ENCODE measurements around the gene KLRC3. TPM values are rescaled to one million over a fixed set of nuclear protein-coding genes. Genes with fewer than 3 reads are reported as not detected.
A peak's percentile ranks its signal among the peaks of the same experiment; 100 is the strongest.
"Not testable (repeated sequence)": the region's sequence is repeated elsewhere in the genome, so short reads cannot be mapped to it uniquely, and the experiment has no call there.

The KLRC3 gene
- total and polyA plus RNA-seq, 8 donors = 0.43 to 1.3 (median 1.3) TPM; not detected in 5

DNA sequence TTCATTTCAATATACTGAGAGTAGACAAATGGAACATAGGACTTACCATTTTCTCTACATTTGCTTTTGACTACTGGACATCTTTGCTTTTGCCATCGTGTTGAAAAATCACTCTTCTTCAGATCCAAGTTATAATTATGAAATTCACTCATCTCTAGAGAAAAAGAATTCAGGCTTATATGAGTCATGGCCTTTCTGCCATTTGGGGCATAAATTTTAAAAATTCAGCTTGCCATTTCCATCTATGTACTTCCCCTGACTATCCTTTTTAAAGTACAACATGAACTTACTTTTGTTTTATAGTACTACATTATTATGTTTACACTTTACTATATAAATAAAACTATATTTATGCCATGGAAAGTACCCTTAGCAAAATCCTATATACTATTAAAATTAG is 33.5 kb downstream of the KLRC3 start:
- H3K27me3 ChIP-seq = no peaks in the 10 kb centered on the region
- intact Hi-C loops (cut with DNase I; ENCODE audit: low total_unique reads) = no loop called here
- 49 to 72% (median 59%) methylated on average over 1 of the region's 1 CpG for WGBS, 5 donors
- TF ChIP-seq EP300 (IDR thresholded peaks at IDR 0.05) = no peak
- no peak overlapping the region for H3K27ac ChIP-seq
- H3K4me3 ChIP-seq = no peak overlapping the region
- H3K36me3 ChIP-seq = no peaks in the 10 kb centered on the region
- peaks cover 0 to 2% (median under 1%) of the 10 kb centered on the region in 4 donors for H3K4me1 ChIP-seq
- H3K9me3 ChIP-seq = no peaks in the 10 kb centered on the region
- DNase-seq = no peak

DNA sequence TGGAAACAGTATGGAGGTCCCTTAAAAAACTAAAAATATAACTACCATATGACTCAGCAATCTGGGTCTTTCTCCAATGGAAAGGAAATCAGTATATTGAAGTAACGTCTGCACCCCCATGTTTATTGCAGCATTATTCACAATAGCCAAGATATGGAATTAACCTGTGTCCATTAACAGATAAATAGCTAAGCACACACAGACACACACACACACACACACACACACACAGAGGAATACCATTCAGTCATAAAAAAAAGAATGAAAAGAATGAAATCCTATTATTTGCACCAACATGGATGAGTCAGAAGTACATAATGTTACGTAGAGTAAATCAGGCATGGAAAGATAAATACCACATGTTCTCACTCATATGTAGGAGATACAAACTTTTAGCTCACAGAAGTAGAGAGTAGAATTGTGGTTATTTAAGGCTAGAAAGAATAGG is 35.2 kb downstream of the KLRC3 start:
- H3K36me3 ChIP-seq = no peaks in the 10 kb centered on the region
- H3K9me3 ChIP-seq = no peaks in the 10 kb centered on the region
- no peak for DNase-seq
- 19 to 39% (median 28%) methylated on average over 2 of the region's 2 CpGs for WGBS, 5 donors
- no peaks in the 10 kb centered on the region for H3K4me1 ChIP-seq
- TF ChIP-seq, protein P1, sequence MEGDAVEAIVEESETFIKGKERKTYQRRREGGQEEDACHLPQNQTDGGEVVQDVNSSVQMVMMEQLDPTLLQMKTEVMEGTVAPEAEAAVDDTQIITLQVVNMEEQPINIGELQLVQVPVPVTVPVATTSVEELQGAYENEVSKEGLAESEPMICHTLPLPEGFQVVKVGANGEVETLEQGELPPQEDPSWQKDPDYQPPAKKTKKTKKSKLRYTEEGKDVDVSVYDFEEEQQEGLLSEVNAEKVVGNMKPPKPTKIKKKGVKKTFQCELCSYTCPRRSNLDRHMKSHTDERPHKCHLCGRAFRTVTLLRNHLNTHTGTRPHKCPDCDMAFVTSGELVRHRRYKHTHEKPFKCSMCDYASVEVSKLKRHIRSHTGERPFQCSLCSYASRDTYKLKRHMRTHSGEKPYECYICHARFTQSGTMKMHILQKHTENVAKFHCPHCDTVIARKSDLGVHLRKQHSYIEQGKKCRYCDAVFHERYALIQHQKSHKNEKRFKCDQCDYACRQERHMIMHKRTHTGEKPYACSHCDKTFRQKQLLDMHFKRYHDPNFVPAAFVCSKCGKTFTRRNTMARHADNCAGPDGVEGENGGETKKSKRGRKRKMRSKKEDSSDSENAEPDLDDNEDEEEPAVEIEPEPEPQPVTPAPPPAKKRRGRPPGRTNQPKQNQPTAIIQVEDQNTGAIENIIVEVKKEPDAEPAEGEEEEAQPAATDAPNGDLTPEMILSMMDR (IDR thresholded peaks at IDR 0.05) = no peak
- TF ChIP-seq POLR2A (IDR thresholded peaks at IDR 0.05) (no peak), EP300 (IDR thresholded peaks at IDR 0.05) (no peak), POLR2AphosphoS5 (IDR thresholded peaks at IDR 0.05) (no peak)
- H3K27ac ChIP-seq = no peak overlapping the region
- H3K27me3 ChIP-seq = no peaks in the 10 kb centered on the region
- no peak overlapping the region for H3K4me3 ChIP-seq
- intact Hi-C loops (cut with DNase I; ENCODE audit: low total_unique reads) = no loop called here

DNA sequence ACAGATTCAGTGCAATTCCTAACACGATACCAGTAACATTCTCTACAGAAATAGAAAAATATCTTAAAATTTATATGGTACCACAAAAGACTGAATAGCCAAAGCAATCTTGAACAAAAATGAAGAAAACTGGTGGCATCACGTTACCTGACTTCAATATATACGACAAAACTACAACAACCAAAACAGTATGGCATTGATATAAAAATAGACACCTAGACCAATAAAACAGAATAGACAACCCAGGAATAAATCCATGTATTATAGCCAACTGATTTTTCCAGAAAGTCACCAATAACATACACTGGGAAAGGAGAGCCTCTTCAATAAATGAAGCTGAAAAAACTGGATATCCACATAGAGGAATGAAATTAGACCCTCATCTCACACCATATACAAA is 36.2 kb downstream of the KLRC3 start:
- intact Hi-C loops (cut with DNase I; ENCODE audit: low total_unique reads) = no loop called here
- TF ChIP-seq, protein P1 (IDR thresholded peaks at IDR 0.05) = no peak
- no peak for TF ChIP-seq POLR2A (IDR thresholded peaks at IDR 0.05)
- TF ChIP-seq EP300 (IDR thresholded peaks at IDR 0.05) = no peak
- no peak for TF ChIP-seq POLR2AphosphoS5 (IDR thresholded peaks at IDR 0.05)
- Histone ChIP-seq H3K4me3 (no peak overlapping the region), H3K9me3 (no peaks in the 10 kb centered on the region), H3K27me3 (no peaks in the 10 kb centered on the region), H3K27ac (no peak overlapping the region), H3K36me3 (no peaks in the 10 kb centered on the region), H3K4me1 (no peaks in the 10 kb centered on the region)
- 87 to 92% (median 89%) methylated on average over 3 of the region's 3 CpGs for WGBS, 5 donors
- DNase-seq = no peak

DNA sequence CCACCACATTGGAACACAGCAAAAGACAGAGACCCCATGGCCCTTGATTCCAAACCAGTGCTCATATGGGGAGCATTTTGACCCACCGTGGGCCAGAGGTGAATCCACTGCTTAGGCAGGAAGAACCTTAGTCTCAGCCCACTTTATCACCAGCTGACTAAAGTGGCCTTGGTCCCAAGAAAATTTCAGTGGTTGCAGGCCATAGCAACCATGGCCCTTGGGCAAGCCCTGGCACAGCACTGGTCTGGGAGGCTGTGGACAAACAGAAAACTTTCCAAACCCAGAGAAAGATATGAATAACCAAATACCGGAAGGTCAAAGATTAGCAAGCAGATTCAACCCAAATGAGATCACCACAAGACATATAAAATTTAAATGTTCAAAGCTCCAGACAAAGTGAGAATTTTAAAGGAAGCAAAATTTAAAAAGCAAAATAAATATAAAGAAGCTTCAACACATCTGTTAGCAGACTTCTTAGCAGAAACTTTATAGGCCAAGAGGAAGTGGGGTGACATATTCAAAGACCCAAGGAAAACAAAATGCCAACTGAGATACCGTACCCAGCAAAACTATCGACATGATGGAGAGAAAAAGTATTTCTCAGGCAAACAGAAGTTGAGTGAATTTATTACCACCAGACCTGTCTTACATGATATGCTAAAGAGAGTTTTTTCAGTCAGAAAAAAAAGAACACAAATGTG is 38.3 kb downstream of the KLRC3 start:
- TF ChIP-seq, protein P1 (IDR thresholded peaks at IDR 0.05) = no peak
- TF ChIP-seq POLR2A (IDR thresholded peaks at IDR 0.05) (no peak), POLR2AphosphoS5 (IDR thresholded peaks at IDR 0.05) (no peak)
- WGBS, 5 donors = 85 to 92% (median 88%) methylated on average over 4 of the region's 4 CpGs
- no peaks in the 10 kb centered on the region for H3K27me3 ChIP-seq
- H3K36me3 ChIP-seq = no peaks in the 10 kb centered on the region
- H3K9me3 ChIP-seq = no peaks in the 10 kb centered on the region
- no peak for DNase-seq
- intact Hi-C loops (cut with DNase I; ENCODE audit: low total_unique reads) = no loop called here
- H3K4me1 ChIP-seq = no peaks in the 10 kb centered on the region
- no peak overlapping the region for H3K4me3 ChIP-seq
- H3K27ac ChIP-seq = peak overlapping the region in 1 of 5 donors; percentile 7

DNA sequence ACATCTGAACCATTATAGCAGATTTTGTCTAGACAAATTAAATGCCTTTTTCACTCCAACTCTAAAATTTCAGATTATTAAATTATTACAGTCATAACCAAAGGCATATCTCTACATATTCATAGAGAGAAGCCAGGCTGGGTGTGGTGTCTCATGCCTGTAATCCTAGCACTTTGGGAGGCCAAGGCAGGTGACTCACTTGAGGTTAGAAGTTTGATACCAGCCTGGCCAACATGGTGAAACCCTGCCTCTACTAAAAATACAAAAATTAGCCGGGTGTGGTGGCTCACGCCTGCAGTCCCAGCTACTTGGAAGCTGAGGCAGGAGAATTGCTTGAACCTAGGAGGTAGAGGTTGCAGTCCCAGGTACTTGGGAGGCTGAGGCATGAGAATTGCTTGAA is 41.7 kb downstream of the KLRC3 start:
- H3K27me3 ChIP-seq; H3K9me3 ChIP-seq; DNase-seq; H3K36me3 ChIP-seq; H3K4me1 ChIP-seq; H3K27ac ChIP-seq; intact Hi-C loops (cut with DNase I; ENCODE audit: low total_unique reads); H3K4me3 ChIP-seq: not testable (repeated sequence)
- 63 to 81% (median 78%) methylated on average over 2 of the region's 2 CpGs for WGBS, 5 donors

All from stomach (tissue), 9 donors.